Activated naive CD8-positive, alpha-beta T cell treated with anti-CD3 and anti-CD28 coated beads, Interleukin-2, amount 50 U/mL, for 24 hours (primary cell): ENCODE measurements around the gene PALM.

Source experiments
- ATAC-seq: fragments of 150-1000 bp; cut with Tn5 transposase; one replicate; pipeline ENCODE4 v1.10.0; 2021
- DNase-seq: peaks from one replicate; pipeline ENCODE4 v3.0.0; 2021
- H3K27ac Mint-ChIP-seq: one replicate; pipeline ENCODE4 v1.8.0; 2021; ENCODE audit warnings: mild to moderate bottlenecking, mixed read lengths
- H3K27me3 Mint-ChIP-seq: one replicate; pipeline ENCODE4 v1.8.0; 2021; ENCODE audit warnings: mixed read lengths
- H3K36me3 Mint-ChIP-seq: one replicate; pipeline ENCODE4 v1.8.0; 2021; ENCODE audit warnings: low read depth, mixed read lengths
- H3K4me1 Mint-ChIP-seq: one replicate; pipeline ENCODE4 v1.8.0; 2021; ENCODE audit warnings: mixed read lengths
- H3K4me3 Mint-ChIP-seq: one replicate; pipeline ENCODE4 v1.8.0; 2021; ENCODE audit warnings: mild to moderate bottlenecking, moderate library complexity, mixed read lengths
- H3K9me3 Mint-ChIP-seq: one replicate; pipeline ENCODE4 v1.8.0; 2021; ENCODE audit warnings: mixed read lengths

The PALM gene

DNA sequence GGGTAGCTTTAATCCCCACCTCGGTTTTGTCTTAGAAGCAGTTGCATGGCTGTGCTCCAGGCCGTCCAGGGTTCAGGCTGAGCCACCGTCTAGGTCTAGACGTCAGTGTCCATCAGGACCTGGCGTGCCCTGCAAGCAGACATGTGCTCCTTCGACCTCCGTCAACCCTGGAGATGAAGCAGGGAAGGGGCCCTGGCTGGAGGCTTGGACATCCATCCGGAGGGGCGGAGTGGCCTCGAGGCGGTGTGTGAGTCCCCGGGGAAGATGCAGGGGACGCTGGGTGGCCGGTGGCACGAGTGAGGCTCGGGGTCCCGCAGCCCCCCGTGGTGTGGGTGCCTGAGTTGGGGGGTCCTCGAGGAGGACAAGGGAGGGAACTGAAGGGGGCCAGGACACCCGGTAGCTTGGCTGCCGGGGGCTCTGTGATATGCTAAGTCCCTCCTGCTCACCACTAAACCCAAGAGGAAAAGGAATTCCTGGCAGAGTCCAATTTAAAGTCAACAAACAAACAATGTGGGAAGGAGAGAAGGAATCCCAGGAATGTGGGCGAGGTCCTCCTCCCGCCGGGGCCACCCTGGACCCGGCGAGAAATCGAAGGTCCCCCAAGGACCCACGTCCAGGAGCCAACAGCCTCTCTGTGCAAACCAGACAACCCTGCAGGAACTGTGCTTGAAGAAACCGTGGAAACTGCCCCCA lies 73.6 kb downstream of the PALM start:
- ATAC-seq: no peak
- H3K36me3 Mint-ChIP-seq: no peaks in the 10 kb centered on the region
- no peaks in the 10 kb centered on the region for H3K9me3 Mint-ChIP-seq
- no peak overlapping the region for H3K4me3 Mint-ChIP-seq
- DNase-seq: no peak
- H3K27me3 Mint-ChIP-seq: peaks cover 4% of the 10 kb centered on the region
- H3K27ac Mint-ChIP-seq: no peak overlapping the region
- no peaks in the 10 kb centered on the region for H3K4me1 Mint-ChIP-seq

DNA sequence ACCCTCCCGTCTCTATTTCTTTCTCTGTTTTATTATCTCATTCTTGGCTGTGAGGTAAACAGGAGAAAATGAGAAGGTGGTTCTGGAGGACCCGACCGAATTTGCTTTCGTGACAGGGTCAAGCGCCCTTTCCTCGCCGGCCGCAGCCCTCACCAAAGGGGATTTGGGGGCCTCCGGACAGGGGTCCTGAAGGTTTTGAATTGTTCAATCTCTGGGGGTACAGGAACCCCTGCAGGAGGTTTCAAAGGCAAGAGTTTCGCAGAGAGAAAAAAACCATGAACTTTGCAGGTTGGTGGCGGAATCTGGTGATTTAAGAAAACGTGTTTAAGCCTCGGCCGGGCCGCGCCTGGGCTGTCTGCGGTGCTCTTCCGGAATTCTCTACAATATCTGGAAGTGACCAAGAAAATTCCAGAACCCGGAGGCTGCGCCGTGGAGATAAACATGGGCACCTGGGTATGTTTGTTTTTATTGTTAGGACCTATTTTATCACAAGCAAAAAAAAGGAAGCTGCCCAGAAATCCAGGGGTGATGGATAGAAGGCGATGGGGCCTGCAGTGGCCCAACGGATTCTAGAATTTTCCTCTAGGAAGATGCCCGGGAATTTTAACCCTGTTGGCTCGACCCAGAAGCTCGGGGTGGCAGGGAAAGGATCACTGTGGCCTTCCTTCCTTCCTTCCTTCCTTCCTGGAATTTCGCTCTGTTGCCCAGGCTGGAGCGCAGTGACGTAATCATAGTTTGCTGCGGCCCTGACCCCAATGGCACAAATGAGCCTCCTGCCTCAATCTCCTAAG lies 74.3 kb downstream of the PALM start:
- no peak overlapping the region for H3K4me3 Mint-ChIP-seq
- H3K4me1 Mint-ChIP-seq: no peaks in the 10 kb centered on the region
- H3K27ac Mint-ChIP-seq: no peak overlapping the region
- H3K9me3 Mint-ChIP-seq: no peaks in the 10 kb centered on the region
- no peaks in the 10 kb centered on the region for H3K36me3 Mint-ChIP-seq
- DNase-seq (no peak), ATAC-seq (no peak)
- H3K27me3 Mint-ChIP-seq: peaks cover 4% of the 10 kb centered on the region

DNA sequence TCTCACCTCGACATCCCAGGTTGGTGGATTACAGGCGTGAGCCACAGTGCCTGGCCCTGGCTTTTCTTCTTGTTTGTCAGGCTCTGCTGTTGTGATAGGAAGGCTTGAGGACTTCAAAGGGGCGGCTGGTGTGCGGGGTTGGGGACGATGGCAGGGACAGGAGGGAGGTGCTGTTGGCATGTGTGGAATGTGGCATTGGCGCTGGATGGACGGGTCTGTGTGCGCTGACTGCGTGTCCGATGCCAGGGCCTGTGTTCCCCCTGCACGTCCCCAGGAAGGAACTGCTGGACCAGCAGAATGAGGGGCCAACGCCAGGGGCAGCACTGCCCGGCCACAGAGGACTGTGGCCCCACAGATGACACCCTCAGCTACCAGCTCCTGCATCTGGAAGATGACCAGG lies 75.8 kb downstream of the PALM start:
- no peaks in the 10 kb centered on the region for H3K36me3 Mint-ChIP-seq
- no peaks in the 10 kb centered on the region for H3K9me3 Mint-ChIP-seq
- peaks cover 4% of the 10 kb centered on the region for H3K27me3 Mint-ChIP-seq
- ATAC-seq (no peak), DNase-seq (no peak)
- no peak overlapping the region for H3K27ac Mint-ChIP-seq
- peaks cover 2% of the 10 kb centered on the region for H3K4me1 Mint-ChIP-seq
- H3K4me3 Mint-ChIP-seq: no peak overlapping the region

DNA sequence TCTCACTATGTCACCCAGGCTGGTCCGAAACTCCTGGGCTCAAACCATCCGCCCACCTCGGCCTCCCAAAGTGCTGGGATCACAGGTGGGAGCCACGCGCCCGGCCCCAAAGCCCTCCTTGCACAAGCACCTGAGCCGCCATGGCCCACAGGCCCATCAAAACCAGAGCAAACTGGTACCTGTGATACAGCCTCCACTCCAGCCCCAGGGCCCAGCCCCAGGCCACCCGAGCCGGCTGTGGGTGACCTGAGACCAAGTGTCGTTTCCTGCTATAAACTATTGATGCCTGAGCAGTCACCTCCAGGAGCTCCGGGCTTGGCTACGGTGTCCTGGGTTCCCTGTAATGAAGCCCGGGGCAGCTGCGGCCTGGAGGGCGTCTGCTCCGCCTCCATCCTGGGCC lies 78.8 kb downstream of the PALM start:
- ATAC-seq (no peak), DNase-seq (no peak)
- H3K27ac Mint-ChIP-seq: no peak overlapping the region
- H3K36me3 Mint-ChIP-seq: no peaks in the 10 kb centered on the region
- H3K4me1 Mint-ChIP-seq: peaks cover 2% of the 10 kb centered on the region
- peaks cover 2% of the 10 kb centered on the region for H3K27me3 Mint-ChIP-seq
- no peaks in the 10 kb centered on the region for H3K9me3 Mint-ChIP-seq
- H3K4me3 Mint-ChIP-seq: no peak overlapping the region

DNA sequence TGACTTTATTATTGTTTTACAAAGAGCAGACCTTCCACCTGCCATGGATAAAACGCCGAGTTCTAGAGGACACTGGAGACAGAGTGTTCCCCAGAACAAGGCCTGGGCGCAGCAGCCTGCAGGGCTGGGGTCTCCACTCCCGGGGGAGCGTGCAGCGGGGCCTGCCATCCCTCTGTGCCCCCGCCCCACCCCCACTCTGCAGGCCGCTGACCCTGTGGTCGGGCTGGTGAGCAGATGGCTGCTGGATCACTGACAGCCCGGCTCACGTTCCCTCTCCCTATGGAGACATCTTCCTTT lies 79.9 kb downstream of the PALM start:
- no peaks in the 10 kb centered on the region for H3K9me3 Mint-ChIP-seq
- DNase-seq: no peak
- no peak for ATAC-seq
- H3K4me3 Mint-ChIP-seq: no peak overlapping the region
- peaks cover 2% of the 10 kb centered on the region for H3K4me1 Mint-ChIP-seq
- no peak overlapping the region for H3K27ac Mint-ChIP-seq
- no peaks in the 10 kb centered on the region for H3K36me3 Mint-ChIP-seq
- H3K27me3 Mint-ChIP-seq: no peaks in the 10 kb centered on the region

DNA sequence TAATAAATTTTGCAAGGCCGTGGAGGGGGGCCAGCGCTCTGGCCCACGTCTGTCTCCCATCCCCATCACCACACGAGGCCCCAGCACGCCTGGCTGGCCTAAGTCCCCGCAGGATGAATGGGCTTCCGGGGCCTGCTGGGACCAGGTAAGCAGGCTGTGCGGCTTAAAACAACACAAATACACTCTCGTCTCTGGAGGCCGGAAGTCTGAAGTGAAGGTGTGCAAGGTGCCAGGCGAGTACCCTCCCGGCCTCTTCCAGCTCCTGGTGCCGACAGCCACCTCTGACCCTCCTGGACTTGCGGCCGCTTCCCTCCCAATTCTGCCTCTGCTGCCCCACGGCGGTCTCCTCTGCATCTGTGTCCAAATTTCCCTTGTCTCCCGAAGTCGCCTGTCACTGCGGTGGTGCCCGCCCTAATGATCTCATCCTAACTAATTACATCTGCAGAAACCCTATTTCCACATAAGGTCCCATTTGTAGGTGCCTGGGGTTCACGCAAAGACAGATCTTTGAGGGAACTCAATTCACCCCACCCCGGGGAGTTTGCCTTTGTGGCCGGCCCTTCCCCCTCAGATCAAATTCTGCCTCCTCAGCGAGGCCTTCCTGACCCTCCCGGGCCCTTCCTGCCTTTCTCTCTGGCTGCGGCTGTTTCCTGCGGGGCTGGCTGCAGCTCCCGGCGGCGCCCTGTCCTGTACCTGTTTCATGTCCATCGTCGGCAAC lies 80.4 kb downstream of the PALM start:
- H3K9me3 Mint-ChIP-seq: no peaks in the 10 kb centered on the region
- no peak overlapping the region for H3K27ac Mint-ChIP-seq
- no peaks in the 10 kb centered on the region for H3K36me3 Mint-ChIP-seq
- H3K4me3 Mint-ChIP-seq: no peak overlapping the region
- ATAC-seq: no peak
- peaks cover 2% of the 10 kb centered on the region for H3K4me1 Mint-ChIP-seq
- no peaks in the 10 kb centered on the region for H3K27me3 Mint-ChIP-seq
- DNase-seq: no peak

DNA sequence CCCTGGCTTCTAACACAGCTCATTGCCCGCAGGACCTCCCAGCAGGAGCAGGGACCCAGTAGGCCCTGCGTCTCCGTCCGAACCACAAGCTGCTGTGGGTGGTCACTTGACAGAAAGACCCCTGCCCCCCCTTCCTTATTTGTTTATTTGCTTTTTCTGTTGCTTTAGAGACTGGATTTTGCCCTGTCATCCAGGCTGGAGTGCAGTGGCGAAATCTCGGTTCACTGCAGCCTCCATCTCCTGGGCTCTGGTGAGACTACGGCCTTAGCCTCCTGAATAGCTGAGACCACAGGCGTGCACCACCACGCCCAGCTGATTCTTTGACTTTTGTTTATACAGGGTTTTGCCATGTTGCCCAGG lies 80.9 kb downstream of the PALM start:
- Mint-ChIP-seq H3K36me3 (no peaks in the 10 kb centered on the region), H3K9me3 (no peaks in the 10 kb centered on the region), H3K4me3 (no peak overlapping the region), H3K27me3 (no peaks in the 10 kb centered on the region), H3K4me1 (peaks cover 2% of the 10 kb centered on the region), H3K27ac (no peak overlapping the region)
- DNase-seq (no peak), ATAC-seq (no peak)

DNA sequence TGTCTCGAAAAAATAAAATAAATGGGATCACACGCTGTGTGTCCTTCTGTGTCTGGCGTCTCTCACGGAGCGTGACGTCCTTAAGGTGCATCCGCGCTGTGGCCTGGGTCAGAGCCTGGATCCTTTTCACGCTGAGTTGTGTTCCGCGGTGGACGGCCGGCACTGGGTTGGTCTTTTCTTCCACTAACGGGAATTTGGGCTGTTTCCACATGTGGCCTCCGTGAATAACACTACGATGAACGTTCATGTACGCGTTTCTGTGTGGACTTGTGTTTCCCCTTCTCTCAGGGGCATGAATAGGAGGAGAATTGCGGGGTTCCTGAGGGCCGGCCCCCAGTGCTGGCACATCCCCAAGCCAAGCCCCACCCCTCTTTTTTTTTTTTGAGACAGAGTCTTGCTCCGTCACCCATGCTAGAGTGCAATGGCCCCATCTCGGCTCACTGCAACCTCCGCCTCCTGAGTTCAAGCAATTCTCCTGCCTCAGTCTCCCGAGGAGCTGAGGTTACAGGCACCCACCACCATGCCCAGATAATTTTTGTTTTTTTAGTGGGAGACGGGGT lies 82.4 kb downstream of the PALM start:
- Mint-ChIP-seq H3K9me3 (no peaks in the 10 kb centered on the region), H3K27ac (no peak overlapping the region), H3K27me3 (no peaks in the 10 kb centered on the region), H3K36me3 (no peaks in the 10 kb centered on the region), H3K4me3 (no peak overlapping the region), H3K4me1 (peaks cover 2% of the 10 kb centered on the region)
- ATAC-seq: no peak
- DNase-seq: no peak

DNA sequence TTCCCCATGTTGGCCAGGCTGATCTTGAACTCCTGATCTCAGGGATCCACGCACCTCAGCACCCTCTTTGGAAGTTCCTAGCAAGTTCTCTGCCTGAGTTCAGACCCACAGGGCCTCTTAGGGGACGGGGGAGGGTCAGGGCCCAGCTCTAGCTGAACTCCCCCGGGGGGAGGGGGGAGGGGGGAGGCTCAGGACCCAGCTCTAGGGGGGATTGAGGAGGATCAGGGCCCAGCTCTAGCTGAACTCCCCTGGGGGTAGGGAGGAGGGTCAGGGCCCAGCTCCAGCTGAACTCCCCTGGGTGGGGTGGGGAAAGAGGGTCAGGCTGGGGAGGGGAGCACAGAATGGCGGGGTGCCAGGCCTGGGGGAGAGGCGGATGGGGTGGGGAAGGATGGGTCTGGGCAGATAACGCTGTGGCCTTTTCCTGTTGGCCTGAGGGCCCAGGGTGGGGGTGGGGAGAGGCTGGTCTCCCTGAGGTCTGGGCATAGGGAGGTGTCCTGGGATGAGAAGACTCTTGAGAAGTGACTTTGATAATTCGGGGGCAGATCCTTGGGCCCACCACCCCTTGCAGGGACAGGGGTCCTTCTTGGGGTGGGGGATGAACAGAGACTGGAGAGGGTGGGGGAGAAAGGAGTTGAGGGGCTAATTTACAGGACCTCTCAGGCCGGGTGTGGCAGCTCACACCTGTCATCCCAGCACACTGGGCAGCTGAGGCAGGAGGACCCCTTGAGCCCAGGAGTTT lies 83.0 kb downstream of the PALM start:
- H3K4me1 Mint-ChIP-seq: peaks cover 4% of the 10 kb centered on the region
- H3K9me3 Mint-ChIP-seq: no peaks in the 10 kb centered on the region
- no peak for ATAC-seq
- no peak for DNase-seq
- H3K27me3 Mint-ChIP-seq: no peaks in the 10 kb centered on the region
- no peaks in the 10 kb centered on the region for H3K36me3 Mint-ChIP-seq
- H3K4me3 Mint-ChIP-seq: no peak overlapping the region
- H3K27ac Mint-ChIP-seq: no peak overlapping the region

DNA sequence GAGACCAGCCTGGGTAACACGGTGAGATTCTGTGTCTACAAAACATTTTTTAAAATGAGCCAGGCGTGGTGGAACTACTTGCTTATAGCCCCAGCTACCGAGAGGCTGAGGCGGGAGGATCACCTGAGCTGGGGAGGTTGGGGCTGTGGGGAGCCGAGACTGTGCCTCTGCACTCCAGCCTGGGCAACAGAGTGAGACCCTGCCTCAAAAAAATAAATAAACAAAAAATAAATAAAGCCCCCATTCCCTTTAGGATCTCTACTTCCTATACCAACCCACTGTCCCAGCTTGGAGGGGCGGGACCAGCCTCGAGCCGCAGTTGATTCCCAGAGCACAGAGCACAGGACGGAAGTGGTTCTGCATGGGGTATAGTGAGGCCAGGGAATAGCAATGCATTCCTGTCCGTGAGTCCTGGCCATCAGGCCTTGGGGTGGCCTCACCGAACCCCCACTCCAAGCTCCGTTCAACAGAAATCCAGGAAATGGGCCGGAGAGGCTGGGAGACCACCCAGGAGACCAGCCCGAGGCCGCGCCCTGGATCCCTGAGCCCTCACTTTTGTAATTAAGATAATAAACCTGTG lies 83.7 kb downstream of the PALM start:
- no peak for DNase-seq
- Mint-ChIP-seq H3K27ac (no peak overlapping the region), H3K27me3 (no peaks in the 10 kb centered on the region), H3K36me3 (no peaks in the 10 kb centered on the region), H3K9me3 (no peaks in the 10 kb centered on the region), H3K4me3 (no peak overlapping the region), H3K4me1 (peaks cover 7% of the 10 kb centered on the region)
- no peak for ATAC-seq

DNA sequence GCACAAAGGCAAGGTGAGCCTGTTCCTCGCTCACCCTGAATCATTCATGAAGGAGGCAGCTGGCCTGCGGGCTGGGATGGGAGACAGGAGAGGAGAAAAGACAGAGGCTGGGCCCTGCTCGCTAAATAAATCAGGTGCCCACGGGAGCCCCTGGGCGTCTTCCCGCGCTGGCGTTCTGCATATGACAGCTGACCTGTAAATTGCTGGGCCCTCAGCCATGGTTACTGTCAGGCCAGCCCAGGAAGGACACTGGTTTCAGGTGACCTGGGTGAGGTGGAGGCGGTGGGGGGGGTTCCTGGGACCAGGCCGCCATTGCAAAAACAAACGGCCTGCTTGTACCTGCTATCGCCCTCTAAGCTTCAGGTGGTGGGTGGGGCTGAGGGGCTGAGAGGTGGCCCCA lies 85.1 kb downstream of the PALM start:
- Mint-ChIP-seq H3K9me3 (no peaks in the 10 kb centered on the region), H3K27me3 (no peaks in the 10 kb centered on the region), H3K4me3 (no peak overlapping the region), H3K27ac (no peak overlapping the region), H3K36me3 (peaks cover 5% of the 10 kb centered on the region), H3K4me1 (peaks cover 7% of the 10 kb centered on the region)
- ATAC-seq: no peak
- DNase-seq: no peak

DNA sequence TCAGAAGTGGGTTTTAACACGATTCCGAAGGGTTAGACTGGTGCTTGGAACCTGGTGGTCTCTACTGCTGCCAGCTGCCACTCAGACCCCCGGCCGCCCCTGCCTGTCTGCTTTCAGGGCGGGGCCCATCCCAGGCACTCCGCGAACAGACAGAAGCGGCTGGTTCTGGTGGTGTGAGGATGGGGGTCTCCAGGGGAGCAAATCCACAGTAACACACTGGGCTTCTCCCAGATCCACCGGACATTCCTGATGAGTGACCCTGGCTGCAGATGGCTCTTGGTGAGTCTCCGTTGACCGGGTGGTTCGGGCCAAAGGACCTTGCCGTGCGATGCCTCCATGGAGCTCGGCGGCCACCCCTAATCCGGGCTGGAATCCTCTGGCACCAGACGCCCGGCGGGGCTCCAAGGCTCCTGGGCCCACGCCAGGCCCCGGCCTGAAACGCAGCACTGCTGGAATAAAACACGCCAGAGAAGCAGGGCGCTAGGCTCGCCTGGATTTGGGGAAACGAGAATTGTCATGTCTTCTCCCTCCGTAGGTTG lies 86.4 kb downstream of the PALM start:
- peaks cover 18% of the 10 kb centered on the region for H3K36me3 Mint-ChIP-seq
- H3K4me3 Mint-ChIP-seq: no peak overlapping the region
- H3K27me3 Mint-ChIP-seq: no peaks in the 10 kb centered on the region
- no peak overlapping the region for H3K27ac Mint-ChIP-seq
- H3K4me1 Mint-ChIP-seq: peaks cover 17% of the 10 kb centered on the region
- no peak for DNase-seq
- H3K9me3 Mint-ChIP-seq: no peaks in the 10 kb centered on the region
- ATAC-seq: no peak

DNA sequence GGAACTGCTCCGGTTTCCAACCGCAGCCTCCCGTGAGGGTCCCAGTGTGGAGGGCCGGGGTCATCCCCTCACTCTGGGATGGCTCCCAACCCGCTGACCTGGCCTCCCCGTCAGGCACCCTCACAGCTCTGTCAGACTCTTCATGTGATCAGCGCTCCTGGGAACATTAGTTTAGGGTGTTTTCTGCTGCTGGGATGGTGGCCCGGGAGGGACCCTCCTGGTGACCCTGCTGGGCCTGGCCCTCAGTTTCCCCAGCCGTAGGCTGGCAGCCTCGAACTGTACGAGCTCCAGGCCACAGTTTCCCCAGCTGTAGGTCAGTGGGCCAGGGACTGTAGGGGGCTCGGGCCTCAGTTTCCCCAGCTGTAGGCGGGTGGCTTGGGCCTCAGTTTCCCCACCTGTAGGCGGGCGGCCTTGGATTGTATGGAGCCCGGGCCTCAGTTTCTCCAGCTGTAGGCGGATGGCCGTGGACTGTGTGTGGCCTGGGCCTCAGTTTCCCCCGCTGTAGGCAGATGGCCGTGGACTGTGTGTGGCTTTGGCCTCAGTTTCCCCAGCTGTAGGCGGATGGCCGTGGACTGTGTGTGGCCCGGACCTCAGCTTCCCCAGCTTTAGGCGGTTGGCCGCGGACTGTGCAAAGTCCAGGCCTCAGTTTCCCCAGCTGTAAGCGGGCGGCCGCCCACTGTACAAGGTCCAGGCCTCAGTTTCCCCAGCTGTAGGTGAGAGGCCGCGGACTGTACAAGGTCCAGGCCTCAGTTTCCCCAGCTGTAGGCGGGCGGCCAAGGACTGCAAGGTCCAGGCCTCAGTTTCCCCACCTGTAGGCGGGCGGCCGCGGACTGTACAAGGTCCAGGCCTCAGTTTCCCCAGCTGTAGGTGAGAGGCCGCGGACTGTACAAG lies 87.2 kb downstream of the PALM start:
- Mint-ChIP-seq H3K4me1 (peaks cover 22% of the 10 kb centered on the region), H3K9me3 (no peaks in the 10 kb centered on the region), H3K27me3 (no peaks in the 10 kb centered on the region), H3K36me3 (peaks cover 23% of the 10 kb centered on the region), H3K4me3 (peak overlapping the region; percentile 96), H3K27ac (no peak overlapping the region)
- ATAC-seq: no peak
- no peak for DNase-seq
